ENCODE data around the gene SLC43A3. TPM values are rescaled to one million over a fixed set of nuclear protein-coding genes. Genes with fewer than 3 reads are reported as not detected.
"Not testable (repeated sequence)": the region's sequence is repeated elsewhere in the genome, so short reads cannot be mapped to it uniquely, and the experiment has no call there.

SLC43A3 gene
- total and polyA plus RNA-seq, 5 donors, result 20.7 to 37.0 (median 27.9) TPM

- no peaks in the 10 kb centered on the region for H3K27me3 ChIP-seq (ENCODE audit: control insufficient read depth, insufficient read depth)
- peak overlapping the region; percentile 65 for H3K4me3 ChIP-seq (ENCODE audit: low read length)
- intact Hi-C loops (cut with DNase I), result loop anchor here (2.0 to 10.0 kb wide), 7 partner anchors 67 to 1055 kb away; partner anchors contain the start of genes UBE2L6 (in 1 of the 4) and YPEL4 (in 1 of the 4)
- H3K9me3 ChIP-seq (ENCODE audit: control insufficient read depth, low read length), result no peaks in the 10 kb centered on the region
- H3K27ac ChIP-seq (ENCODE audit: low read length), result no peak overlapping the region
- no peaks in the 10 kb centered on the region for H3K4me1 ChIP-seq (ENCODE audit: control insufficient read depth, insufficient read depth, low read length)
- under 1% methylated on average over 62 of the region's 62 CpGs for WGBS
- ATAC-seq (no peak), DNase-seq (peak in 1 of 3 donors; percentile 62)
Observed at GRCh38 chr11:57459164-57460021, 32.5 kb upstream of the SLC43A3 start.

GRCh38 chr11:57458410-57459163 lies 31.7 kb upstream of the SLC43A3 start:
- ATAC-seq (peak; percentile 54 to 67), DNase-seq (peak; percentile 63 to 87 (median 86))
- no peak overlapping the region for H3K27ac ChIP-seq (ENCODE audit: low read length)
- H3K4me1 ChIP-seq (ENCODE audit: control insufficient read depth, insufficient read depth, low read length), result no peaks in the 10 kb centered on the region
- H3K4me3 ChIP-seq (ENCODE audit: low read length), result peak overlapping the region; percentile 65
- no peaks in the 10 kb centered on the region for H3K27me3 ChIP-seq (ENCODE audit: control insufficient read depth, insufficient read depth)
- intact Hi-C loops (cut with DNase I), result loop anchor here (2.0 to 10.0 kb wide), 7 partner anchors 68 to 1056 kb away; partner anchors contain the start of genes UBE2L6 (in 1 of the 4) and YPEL4 (in 1 of the 4)
- no peaks in the 10 kb centered on the region for H3K9me3 ChIP-seq (ENCODE audit: control insufficient read depth, low read length)
- WGBS, result under 1% methylated on average over 44 of the region's 44 CpGs

- intact Hi-C loops (cut with DNase I), result loop anchor here (2.0 to 10.0 kb wide), 7 partner anchors 69 to 1057 kb away; partner anchors contain the start of genes UBE2L6 (in 1 of the 4) and YPEL4 (in 1 of the 4)
- no peaks in the 10 kb centered on the region for H3K4me1 ChIP-seq (ENCODE audit: control insufficient read depth, insufficient read depth, low read length)
- H3K9me3 ChIP-seq (ENCODE audit: control insufficient read depth, low read length), result no peaks in the 10 kb centered on the region
- peak overlapping the region; percentile 65 for H3K4me3 ChIP-seq (ENCODE audit: low read length)
- ATAC-seq (peak in 1 of 2 donors; percentile 3), DNase-seq (no peak)
- 3% methylated on average over 16 of the region's 16 CpGs for WGBS
- H3K27ac ChIP-seq (ENCODE audit: low read length), result no peak overlapping the region
- no peaks in the 10 kb centered on the region for H3K27me3 ChIP-seq (ENCODE audit: control insufficient read depth, insufficient read depth)
Observed at GRCh38 chr11:57458060-57458409, 31.1 kb upstream of the SLC43A3 start.

- no peaks in the 10 kb centered on the region for H3K4me1 ChIP-seq (ENCODE audit: control insufficient read depth, insufficient read depth, low read length)
- WGBS, result 15% methylated on average over 7 of the region's 7 CpGs
- DNase-seq, result no peak
- H3K4me3 ChIP-seq (ENCODE audit: low read length), result no peak overlapping the region
- peak in 1 of 2 donors; percentile 1 for ATAC-seq
- intact Hi-C loops (cut with DNase I), result loop anchor here (2.0 to 10.0 kb wide), 7 partner anchors 69 to 1057 kb away; partner anchors contain the start of genes UBE2L6 (in 1 of the 4) and YPEL4 (in 1 of the 4)
- H3K27me3 ChIP-seq (ENCODE audit: control insufficient read depth, insufficient read depth), result no peaks in the 10 kb centered on the region
- no peak overlapping the region for H3K27ac ChIP-seq (ENCODE audit: low read length)
- H3K9me3 ChIP-seq (ENCODE audit: control insufficient read depth, low read length), result no peaks in the 10 kb centered on the region
Observed at GRCh38 chr11:57457643-57458023, 30.7 kb upstream of the SLC43A3 start.

- Histone ChIP-seq H3K27ac (ENCODE audit: low read length) (no peak overlapping the region), H3K4me3 (ENCODE audit: low read length) (no peak overlapping the region), H3K4me1 (ENCODE audit: control insufficient read depth, insufficient read depth, low read length) (no peaks in the 10 kb centered on the region), H3K27me3 (ENCODE audit: control insufficient read depth, insufficient read depth) (no peaks in the 10 kb centered on the region), H3K9me3 (ENCODE audit: control insufficient read depth, low read length) (no peaks in the 10 kb centered on the region)
- intact Hi-C loops (cut with DNase I), result loop anchor here (5.0 to 10.0 kb wide), 6 partner anchors 70 to 1058 kb away; partner anchors contain the start of genes UBE2L6 (in 1 of the 4) and YPEL4 (in 1 of the 4)
- DNase-seq (peak; percentile 92 to 97 (median 96)), ATAC-seq (peak; percentile 89 to 90)
- WGBS, result 8% methylated on average over 19 of the region's 19 CpGs
Observed at GRCh38 chr11:57456960-57457642, 30.2 kb upstream of the SLC43A3 start.

DNA sequence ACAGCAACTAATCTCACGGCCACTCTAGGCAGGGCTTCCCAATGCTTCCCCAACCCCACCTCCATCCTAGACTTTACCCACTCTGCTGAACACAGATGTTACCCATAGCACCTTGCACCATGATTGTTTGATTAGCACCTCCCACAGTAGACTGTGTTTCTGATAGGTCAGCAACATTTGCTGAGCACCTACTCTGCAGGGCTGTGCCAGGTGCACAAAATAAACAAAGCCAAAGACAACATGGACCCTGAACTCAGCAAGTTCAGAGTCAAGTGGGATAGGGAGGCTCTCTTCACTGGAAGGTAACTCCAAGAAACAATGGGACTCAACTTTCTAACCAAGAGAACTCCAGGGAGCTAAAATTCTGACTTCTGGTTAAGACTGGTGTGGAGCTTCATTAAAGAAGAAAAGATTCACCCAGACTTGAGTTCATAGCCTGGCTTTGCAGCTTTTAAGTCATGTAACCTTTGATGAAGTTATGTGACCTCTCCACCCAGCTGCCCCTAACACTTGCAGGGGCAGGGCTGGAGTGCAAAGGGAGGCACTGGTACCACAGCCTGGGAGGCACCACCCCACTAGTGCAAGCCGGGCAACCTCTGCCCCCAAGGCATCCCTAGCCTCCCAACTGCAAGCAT lies 26.7 kb upstream of the SLC43A3 start:
- no peaks in the 10 kb centered on the region for H3K9me3 ChIP-seq (ENCODE audit: control insufficient read depth, low read length)
- no peak for ATAC-seq
- no peak for DNase-seq
- no peak overlapping the region for H3K4me3 ChIP-seq (ENCODE audit: low read length)
- intact Hi-C loops (cut with DNase I), result loop anchor here in 2 of 4 donors (10.0 kb wide), 3 partner anchors 109 to 1061 kb away; partner anchors contain the start of gene YPEL4 (in 1 of the 2)
- H3K4me1 ChIP-seq (ENCODE audit: control insufficient read depth, insufficient read depth, low read length), result no peaks in the 10 kb centered on the region
- WGBS, result 83% methylated on average over 2 of the region's 2 CpGs
- no peak overlapping the region for H3K27ac ChIP-seq (ENCODE audit: low read length)
- H3K27me3 ChIP-seq (ENCODE audit: control insufficient read depth, insufficient read depth), result no peaks in the 10 kb centered on the region

- Histone ChIP-seq H3K4me3 (ENCODE audit: low read length) (no peak overlapping the region), H3K4me1 (ENCODE audit: control insufficient read depth, insufficient read depth, low read length) (no peaks in the 10 kb centered on the region), H3K27me3 (ENCODE audit: control insufficient read depth, insufficient read depth) (no peaks in the 10 kb centered on the region), H3K9me3 (ENCODE audit: control insufficient read depth, low read length) (no peaks in the 10 kb centered on the region), H3K27ac (ENCODE audit: low read length) (no peak overlapping the region)
- 77% methylated on average over 1 of the region's 1 CpG for WGBS
- DNase-seq (no peak), ATAC-seq (no peak)
- intact Hi-C loops (cut with DNase I), result no loop called here
Observed at GRCh38 chr11:57446055-57446454, 19.1 kb upstream of the SLC43A3 start.

GRCh38 chr11:57445122-57445394 lies 18.1 kb upstream of the SLC43A3 start:
- intact Hi-C loops (cut with DNase I); H3K4me3 ChIP-seq (ENCODE audit: low read length); H3K27ac ChIP-seq (ENCODE audit: low read length); H3K4me1 ChIP-seq (ENCODE audit: control insufficient read depth, insufficient read depth, low read length); H3K27me3 ChIP-seq (ENCODE audit: control insufficient read depth, insufficient read depth); ATAC-seq; H3K9me3 ChIP-seq (ENCODE audit: control insufficient read depth, low read length); DNase-seq: not testable (repeated sequence)
- WGBS, result 74% methylated on average over 9 of the region's 9 CpGs

DNA sequence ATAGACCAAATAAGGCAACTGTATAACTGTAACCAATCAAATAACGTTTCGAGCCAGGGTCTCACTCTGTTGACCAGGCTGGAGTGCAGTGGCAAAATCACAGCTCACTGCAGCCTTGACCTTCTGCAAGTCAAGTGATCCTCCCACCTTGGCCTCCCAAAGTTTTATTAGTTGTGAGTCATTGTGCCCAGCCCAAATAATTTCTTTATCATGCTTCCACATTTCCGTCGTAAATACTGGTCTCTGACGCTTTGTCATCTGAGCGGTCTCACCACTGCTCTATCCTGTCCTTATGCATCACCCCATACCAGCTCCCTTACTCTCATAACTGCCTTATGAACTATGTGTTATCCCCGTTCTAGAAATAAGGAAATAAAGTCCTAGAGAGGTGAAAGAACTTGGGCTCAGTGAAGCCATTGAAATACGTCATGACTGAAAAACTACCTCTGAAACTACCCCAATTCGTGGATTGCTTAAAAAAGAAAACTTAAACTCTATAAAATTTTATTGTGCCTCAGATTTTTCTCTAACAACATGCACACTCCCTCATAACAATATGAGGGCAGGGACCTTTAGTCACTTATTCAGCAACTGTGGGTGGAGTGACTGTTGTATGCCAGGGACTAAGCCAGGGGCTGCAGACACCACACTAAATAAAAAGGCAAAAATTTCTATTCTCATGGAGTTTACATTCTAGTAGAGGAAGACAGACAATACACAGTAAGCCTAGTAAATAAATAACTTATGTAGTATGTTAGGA lies 17.6 kb upstream of the SLC43A3 start:
- H3K27ac ChIP-seq (ENCODE audit: low read length), result no peak overlapping the region
- DNase-seq (no peak), ATAC-seq (no peak)
- no peak overlapping the region for H3K4me3 ChIP-seq (ENCODE audit: low read length)
- no peaks in the 10 kb centered on the region for H3K9me3 ChIP-seq (ENCODE audit: control insufficient read depth, low read length)
- 82% methylated on average over 9 of the region's 9 CpGs for WGBS
- no peaks in the 10 kb centered on the region for H3K4me1 ChIP-seq (ENCODE audit: control insufficient read depth, insufficient read depth, low read length)
- no peaks in the 10 kb centered on the region for H3K27me3 ChIP-seq (ENCODE audit: control insufficient read depth, insufficient read depth)
- intact Hi-C loops (cut with DNase I), result no loop called here
